RWPE2 (cell line): ENCODE data around the gene FAM114A2.

Experiments used
- ATAC-seq: fragments of 200-7000 bp; cut with Tn5 transposase; 3 replicates; pipeline ENCODE4 v1.9.1; 2021; ENCODE audit warnings: low read depth
- DNase-seq: peaks from one replicate; pipeline ENCODE4 v3.0.0-alpha.2; 2020; ENCODE audit warnings: low spot score
- H3K27ac ChIP-seq: fragments of 450-650 bp; 2 replicates; pipeline ENCODE4 v1.5.1; 2017; ENCODE audit warnings: mild to moderate bottlenecking; ENCODE audit not compliant: poor library complexity, severe bottlenecking
- H3K27me3 ChIP-seq: fragments of 250-450 bp; sonication (Bioruptor Pico); 2 replicates; pipeline ENCODE4 v1.5.1; 2021; ENCODE audit warnings: mild to moderate bottlenecking, moderate library complexity; ENCODE audit not compliant: insufficient read depth, poor library complexity, severe bottlenecking
- H3K36me3 ChIP-seq: fragments of 250-450 bp; sonication (Bioruptor Pico); 2 replicates; pipeline ENCODE4 v1.5.1; 2020; ENCODE audit warnings: low read depth, mild to moderate bottlenecking, moderate library complexity
- H3K4me1 ChIP-seq: fragments of 250-450 bp; sonication (Bioruptor Pico); 2 replicates; pipeline ENCODE4 v1.5.1; 2021; ENCODE audit warnings: mild to moderate bottlenecking, moderate library complexity; ENCODE audit not compliant: insufficient read depth, poor library complexity, severe bottlenecking
- H3K4me3 ChIP-seq: fragments of 250-450 bp; sonication (Bioruptor Pico); 2 replicates; pipeline ENCODE4 v1.5.1; 2021; ENCODE audit warnings: mild to moderate bottlenecking, moderate library complexity; ENCODE audit not compliant: severe bottlenecking
- H3K9me3 ChIP-seq: fragments of 250-450 bp; sonication (Bioruptor Pico); 2 replicates; pipeline ENCODE4 v1.5.1; 2021; ENCODE audit warnings: mild to moderate bottlenecking, moderate library complexity; ENCODE audit not compliant: severe bottlenecking
- TF ChIP-seq, protein P1 (sequence below): fragments of 450-650 bp; IDR thresholded peaks from one replicate; pipeline ENCODE4 v1.5.1; 2017; ENCODE audit warnings: mild to moderate bottlenecking, moderate library complexity; ENCODE audit not compliant: poor library complexity, severe bottlenecking

FAM114A2 gene

DNA sequence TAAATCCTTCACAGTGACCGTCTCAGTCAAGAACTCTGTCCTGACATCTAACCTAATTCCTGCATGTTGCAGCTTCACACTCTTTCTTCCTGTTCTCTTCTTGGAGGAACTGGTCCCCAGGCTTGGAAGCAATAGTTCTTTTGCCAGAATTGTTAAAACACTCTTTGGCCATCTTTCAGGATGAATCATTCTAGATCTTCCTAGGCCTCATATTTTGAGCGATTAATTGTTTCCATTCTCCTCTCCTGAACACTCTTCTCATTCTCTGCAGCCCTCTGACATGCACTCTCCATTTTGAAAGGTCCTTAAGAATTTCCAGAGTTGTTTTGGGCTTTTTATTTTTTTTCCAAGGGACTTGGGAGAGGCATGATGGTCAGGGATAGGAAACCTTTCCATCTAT lies 85.8 kb downstream of the FAM114A2 start:
- ATAC-seq (no peak), DNase-seq (no peak)
- H3K4me1 ChIP-seq, result no peaks in the 10 kb centered on the region
- H3K27ac ChIP-seq, result no peak overlapping the region
- no peak overlapping the region for H3K4me3 ChIP-seq
- TF ChIP-seq, protein P1, sequence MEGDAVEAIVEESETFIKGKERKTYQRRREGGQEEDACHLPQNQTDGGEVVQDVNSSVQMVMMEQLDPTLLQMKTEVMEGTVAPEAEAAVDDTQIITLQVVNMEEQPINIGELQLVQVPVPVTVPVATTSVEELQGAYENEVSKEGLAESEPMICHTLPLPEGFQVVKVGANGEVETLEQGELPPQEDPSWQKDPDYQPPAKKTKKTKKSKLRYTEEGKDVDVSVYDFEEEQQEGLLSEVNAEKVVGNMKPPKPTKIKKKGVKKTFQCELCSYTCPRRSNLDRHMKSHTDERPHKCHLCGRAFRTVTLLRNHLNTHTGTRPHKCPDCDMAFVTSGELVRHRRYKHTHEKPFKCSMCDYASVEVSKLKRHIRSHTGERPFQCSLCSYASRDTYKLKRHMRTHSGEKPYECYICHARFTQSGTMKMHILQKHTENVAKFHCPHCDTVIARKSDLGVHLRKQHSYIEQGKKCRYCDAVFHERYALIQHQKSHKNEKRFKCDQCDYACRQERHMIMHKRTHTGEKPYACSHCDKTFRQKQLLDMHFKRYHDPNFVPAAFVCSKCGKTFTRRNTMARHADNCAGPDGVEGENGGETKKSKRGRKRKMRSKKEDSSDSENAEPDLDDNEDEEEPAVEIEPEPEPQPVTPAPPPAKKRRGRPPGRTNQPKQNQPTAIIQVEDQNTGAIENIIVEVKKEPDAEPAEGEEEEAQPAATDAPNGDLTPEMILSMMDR, result no peak
- no peaks in the 10 kb centered on the region for H3K36me3 ChIP-seq
- H3K9me3 ChIP-seq, result peaks cover 3% of the 10 kb centered on the region
- H3K27me3 ChIP-seq, result no peaks in the 10 kb centered on the region

- no peak for ATAC-seq
- peaks cover 3% of the 10 kb centered on the region for H3K9me3 ChIP-seq
- no peaks in the 10 kb centered on the region for H3K4me1 ChIP-seq
- H3K4me3 ChIP-seq, result no peak overlapping the region
- TF ChIP-seq, protein P1, result no peak
- H3K27ac ChIP-seq, result no peak overlapping the region
- no peak for DNase-seq
- H3K27me3 ChIP-seq, result no peaks in the 10 kb centered on the region
- H3K36me3 ChIP-seq, result no peaks in the 10 kb centered on the region
Observed at GRCh38 chr5:153952057-153952456, 86.7 kb downstream of the FAM114A2 start.

DNA sequence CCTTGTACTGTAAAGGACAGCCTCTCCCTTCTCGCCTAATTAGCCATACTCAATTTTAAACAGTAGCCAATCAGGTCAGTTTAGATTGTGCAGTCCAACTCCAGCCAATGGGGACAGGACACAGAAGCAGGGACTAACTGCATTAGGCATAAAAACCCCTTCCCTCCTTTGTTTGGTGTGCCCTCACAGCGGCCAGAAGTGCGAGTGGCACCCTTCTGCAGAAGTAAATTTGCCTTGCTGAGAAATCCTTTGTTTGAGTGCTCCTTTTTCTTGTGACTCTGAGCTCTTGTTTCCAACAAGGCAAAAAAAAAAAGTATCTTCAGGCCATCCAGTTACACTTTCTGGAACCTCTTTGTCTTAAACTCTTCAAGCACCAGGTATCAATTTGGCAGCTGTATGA lies 97.4 kb downstream of the FAM114A2 start:
- Histone ChIP-seq H3K4me1 (no peaks in the 10 kb centered on the region), H3K4me3 (no peak overlapping the region), H3K27me3 (no peaks in the 10 kb centered on the region), H3K27ac (no peak overlapping the region), H3K36me3 (no peaks in the 10 kb centered on the region), H3K9me3 (peaks cover 15% of the 10 kb centered on the region)
- ATAC-seq, result no peak
- DNase-seq, result no peak
- TF ChIP-seq, protein P1, result no peak
